Measurements from ENCODE around the gene LNX1. TPM values are rescaled to one million over a fixed set of nuclear protein-coding genes. Genes with fewer than 3 reads are reported as not detected.

LNX1 gene
- total and polyA plus RNA-seq, 9 of the 15 experiments (the other 6 are each of a cell fraction or from before 2014, with no cell fraction given) = 0.40 to 3.6 (median 2.2) TPM

GRCh38 chr4:53593765-53594164 is 2.5 kb upstream of the LNX1 start (continued):
- TF ChIP-seq ID3 (CRISPR knock-in tag; IDR thresholded peaks at IDR 0.05) = no peak
- TF ChIP-seq ID3 (tag; IDR thresholded peaks at IDR 0.05) = no peak
- TF ChIP-seq SIN3A (IDR thresholded peaks at IDR 0.05; ENCODE audit: borderline replicate concordance in 2 of 2, control insufficient read depth in 1 of 2, low read depth in 2 of 2, low read length in 2 of 2) = no peak
- no peak for TF ChIP-seq MNT (conservative IDR thresholded peaks at IDR 0.05)
- no peak for TF ChIP-seq MITF (IDR thresholded peaks at IDR 0.05)
- no peak for TF ChIP-seq HNRNPUL1 (IDR thresholded peaks at IDR 0.05; ENCODE audit: low read length)
- TF ChIP-seq ZNF707 (CRISPR knock-in tag; conservative IDR thresholded peaks at IDR 0.05) = no peak
